SK-N-SH (cell line): Measurements from ENCODE around the gene POP4. TPM values are rescaled to one million over a fixed set of nuclear protein-coding genes. Genes with fewer than 3 reads are reported as not detected.

ENCODE experiments used
- CTCF ChIA-PET: fragments of 300-600, 350-600 bp; formaldehyde crosslinking; extraction: SDS; loops from one replicate; lab custom pipeline; 2021; lab: Yijun Ruan, JAX
- POLR2A ChIA-PET: fragments of 350-600 bp; sonication (Branson Sonifier 250); formaldehyde crosslinking; extraction: SDS; loops from one replicate; lab custom pipeline; 2020; ENCODE audit warnings: antibody characterized with exemption, inconsistent platforms; lab: Yijun Ruan, JAX
- DNase-seq: peaks from one replicate; pipeline ENCODE4 v3.0.0; 2012
- H2AFZ ChIP-seq: fragments of 200-600 bp; sonication (generic); 2 replicates; pipeline ENCODE4 v1.8.1; 2016; ENCODE audit warnings: antibody characterized with exemption, mild to moderate bottlenecking, low read depth
- H3F3A ChIP-seq: fragments of 200-600 bp; sonication (generic); replicated peaks from 2 replicates; pipeline ENCODE3; 2016; ENCODE audit warnings: antibody characterized with exemption, mild to moderate bottlenecking; ENCODE audit not compliant: insufficient read depth
- H3K27ac ChIP-seq, 2 experiments: fragments of 200-500 bp in 1 of 2; fragments of 200-600 bp in 1 of 2; sonication (Bioruptor generic) in 1 of 2; sonication (generic), shearing (Covaris generic) in 1 of 2; 2 replicates each; pipeline versions ENCODE4 v1.5.1 to v1.6.1; 2014 to 2016; ENCODE audit warnings: low read depth in 2 of 2, inconsistent platforms in 1 of 2, low read length in 1 of 2, mild to moderate bottlenecking in 1 of 2, mixed read lengths in 1 of 2
- H3K27me3 ChIP-seq: fragments of 200-600 bp; sonication (generic), shearing (Covaris generic); 2 replicates; pipeline ENCODE4 v1.6.1; 2016; ENCODE audit warnings: mixed run types; ENCODE audit not compliant: insufficient read depth
- H3K36me3 ChIP-seq, 2 experiments: fragments of 200-500 bp in 1 of 2; fragments of 200-600 bp in 1 of 2; sonication (Bioruptor generic) in 1 of 2; sonication (generic) in 1 of 2; replicated peaks in 1 of 2; 2 replicates each; pipeline versions ENCODE3 to v1.5.1; 2014 to 2016; ENCODE audit warnings: low read length in 1 of 2, mild to moderate bottlenecking in 1 of 2; ENCODE audit not compliant: insufficient read depth in 2 of 2, control insufficient read depth in 1 of 2
- H3K4me1 ChIP-seq, 2 experiments: fragments of 200-500 bp in 1 of 2; fragments of 200-600 bp in 1 of 2; sonication (Bioruptor generic) in 1 of 2; sonication (generic), shearing (Covaris generic) in 1 of 2; 2 replicates each; pipeline versions ENCODE4 v1.5.1 to v1.6.1; 2014 to 2016; ENCODE audit warnings: low read depth in 1 of 2, low read length in 1 of 2, mixed run types in 1 of 2; ENCODE audit not compliant: insufficient read depth in 2 of 2, control insufficient read depth in 1 of 2
- H3K4me2 ChIP-seq: fragments of 200-600 bp; sonication (generic), shearing (Covaris generic); 2 replicates; pipeline ENCODE4 v1.6.1; 2017; ENCODE audit warnings: mixed run types
- H3K4me3 ChIP-seq, 2 experiments: fragments of 200-500 bp in 1 of 2; fragments of 200-600 bp in 1 of 2; sonication (Bioruptor generic) in 1 of 2; sonication (generic), shearing (Covaris generic) in 1 of 2; 2 replicates each; pipeline versions ENCODE4 v1.5.1 to v1.8.1; 2014 to 2016; ENCODE audit warnings: low read depth in 2 of 2, inconsistent platforms in 1 of 2, low read length in 1 of 2, mild to moderate bottlenecking in 1 of 2, mixed read lengths in 1 of 2, moderate library complexity in 1 of 2
- H3K79me2 ChIP-seq: fragments of 200-600 bp; sonication (generic); 2 replicates; pipeline ENCODE4 v1.8.1; 2017; ENCODE audit warnings: mild to moderate bottlenecking; ENCODE audit not compliant: insufficient read depth
- H3K9ac ChIP-seq: fragments of 200-600 bp; sonication (generic); 2 replicates; pipeline ENCODE4 v1.6.1; 2017; ENCODE audit warnings: mixed run types
- H3K9me2 ChIP-seq: fragments of 200-600 bp; sonication (generic); 2 replicates; pipeline ENCODE4 v1.6.1; 2017; ENCODE audit warnings: mixed run types
- H3K9me3 ChIP-seq: fragments of 200-600 bp; sonication (generic); 2 replicates; pipeline ENCODE4 v1.6.1; 2017; ENCODE audit warnings: mixed run types, mild to moderate bottlenecking, moderate library complexity
- H4K20me1 ChIP-seq: fragments of 200-600 bp; sonication (generic); 2 replicates; pipeline ENCODE4 v1.6.1; 2017; ENCODE audit warnings: mild to moderate bottlenecking, mixed run types; ENCODE audit not compliant: insufficient read depth
- CHD2 ChIP-seq: fragments of 150-350 bp; IDR thresholded peaks from 2 replicates; pipeline ENCODE4 v1.6.1; 2018; ENCODE audit warnings: low read length; ENCODE audit not compliant: partially characterized antibody
- ELF1 ChIP-seq: IDR thresholded peaks from 2 replicates; pipeline ENCODE4 v1.4.0; 2012
- EZH2phosphoT487 ChIP-seq: fragments of 200-600 bp; sonication (generic); IDR thresholded peaks from 2 replicates; pipeline ENCODE4 v1.6.1; 2017; ENCODE audit warnings: low read depth, mixed run types, mild to moderate bottlenecking, antibody characterized with exemption, moderate library complexity, borderline replicate concordance
- FOSL2 ChIP-seq: IDR thresholded peaks from 2 replicates; pipeline ENCODE4 v1.4.0; 2012; ENCODE audit warnings: low read depth, mild to moderate bottlenecking, moderate library complexity, borderline replicate concordance
- FOXM1 ChIP-seq: IDR thresholded peaks from 2 replicates; pipeline ENCODE4 v1.4.0; 2012; ENCODE audit warnings: low read depth, mild to moderate bottlenecking
- JUND ChIP-seq: IDR thresholded peaks from 2 replicates; pipeline ENCODE4 v1.4.0; 2012
- MEF2A ChIP-seq: IDR thresholded peaks from 2 replicates; pipeline ENCODE4 v1.4.0; 2012; ENCODE audit warnings: low read depth, borderline replicate concordance
- MXI1 ChIP-seq: IDR thresholded peaks from 2 replicates; pipeline ENCODE4 v1.6.1; 2012; ENCODE audit warnings: mild to moderate bottlenecking, low read depth, low read length, improper control_type of control experiment
- NFIC ChIP-seq: IDR thresholded peaks from 2 replicates; pipeline ENCODE4 v1.4.0; 2012; ENCODE audit warnings: borderline replicate concordance
- NRF1 ChIP-seq: IDR thresholded peaks from 2 replicates; pipeline ENCODE4 v1.6.1; 2012; ENCODE audit warnings: low read depth, mild to moderate bottlenecking, low read length
- PBX3 ChIP-seq: IDR thresholded peaks from 2 replicates; pipeline ENCODE4; 2012
- POLR2AphosphoS5 ChIP-seq: IDR thresholded peaks from 2 replicates; pipeline ENCODE4 v1.6.1; 2012; ENCODE audit warnings: low read depth, low read length
- RCOR1 ChIP-seq: fragments of 150-350 bp; IDR thresholded peaks from 2 replicates; pipeline ENCODE4 v1.6.1; 2017; ENCODE audit warnings: antibody characterized with exemption, low read length
- TCF12 ChIP-seq: IDR thresholded peaks from 2 replicates; pipeline ENCODE4 v1.4.0; 2012
- USF1 ChIP-seq: IDR thresholded peaks from 2 replicates; pipeline ENCODE4 v1.4.0; 2012; ENCODE audit warnings: low read depth, borderline replicate concordance
- YY1 ChIP-seq: IDR thresholded peaks from 2 replicates; pipeline ENCODE4 v1.4.0; 2012; ENCODE audit warnings: low read depth, mild to moderate bottlenecking
- WGBS: methylation state at CpG from one replicate; pipeline ENCODE4 v1.1.6; 2017; ENCODE audit warnings: low lambda C conversion rate; 5-methylcytosine and 5-hydroxymethylcytosine counted together
- polyA plus RNA-seq, 3 experiments: library from polyadenylated mRNA; depleted of rRNA; stranded (reverse); fragments of >200 nt; gene quantifications; 2 replicates each; pipeline ENCODE4 v1.2.3, GENCODE V29; 2012
- TF ChIP-seq, protein P1 (sequence below): IDR thresholded peaks from 2 replicates; pipeline ENCODE4 v1.4.0; 2012; ENCODE audit warnings: low read depth
- TF ChIP-seq, protein P2 (sequence below): fragments of 200-600 bp; sonication (generic); IDR thresholded peaks from 2 replicates; pipeline ENCODE4 v1.6.1; 2017; ENCODE audit warnings: antibody characterized with exemption, mild to moderate bottlenecking, moderate library complexity

POP4 gene
- polyA plus RNA-seq, 1 of the 3 experiments (the other 2 are of a cell fraction), result 75.4 TPM

DNA sequence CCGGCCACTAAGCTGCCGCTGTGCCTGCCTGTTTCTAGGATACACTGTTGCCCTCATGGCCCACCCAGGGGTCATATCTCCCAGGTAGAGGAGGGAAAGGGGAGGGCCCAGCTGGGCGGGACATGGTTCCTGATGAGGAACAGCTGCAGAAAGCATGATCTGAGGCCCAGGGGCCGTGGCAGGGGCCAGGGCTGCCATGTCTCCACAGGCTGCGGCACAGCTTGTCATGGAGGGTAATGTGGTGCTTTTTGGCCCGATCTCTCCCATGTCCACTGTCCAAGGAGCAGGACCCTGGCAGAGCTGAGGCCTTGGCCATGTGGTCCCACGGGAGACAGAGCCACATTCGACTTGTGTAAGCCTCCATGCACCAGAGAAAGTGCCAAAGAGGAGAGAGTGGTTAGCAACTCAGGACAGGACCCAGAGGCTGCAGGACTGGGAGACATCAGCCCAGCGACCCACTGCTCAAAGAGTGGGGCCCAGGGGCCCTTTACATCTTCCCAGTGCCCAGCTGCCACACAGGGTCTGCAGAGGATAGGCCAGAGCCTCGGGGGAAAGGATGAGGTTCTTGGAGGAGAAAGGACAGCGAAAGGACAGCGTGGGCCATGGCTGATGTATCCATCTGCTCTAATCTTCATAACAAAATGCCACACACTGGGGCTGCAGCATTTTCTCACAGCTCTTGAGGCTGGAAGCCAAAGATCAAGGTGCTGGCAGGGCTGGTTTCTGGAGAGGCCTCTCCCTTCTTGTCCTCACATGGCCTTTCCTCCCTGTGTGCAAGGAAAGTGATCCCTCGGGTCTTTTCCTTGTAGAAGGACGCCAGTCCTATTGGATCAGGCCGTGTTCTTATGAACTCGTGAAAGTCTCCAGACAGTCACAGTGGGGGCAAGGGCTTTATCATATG lies 11.5 kb downstream of the POP4 start:
- no peak for TF ChIP-seq ELF1
- no peak for TF ChIP-seq NRF1
- no peak for TF ChIP-seq TCF12
- no peak for TF ChIP-seq RCOR1
- Histone ChIP-seq H3K9me3 (no peaks in the 10 kb centered on the region), H4K20me1 (no peaks in the 10 kb centered on the region), H3K4me3 (no peak overlapping the region), H3K36me3 (peaks cover 1 to 32% of the 10 kb centered on the region in 2 experiments), H3K9me2 (no peaks in the 10 kb centered on the region), H3K4me2 (no peak overlapping the region), H3K4me1 (no peaks in the 10 kb centered on the region), H3K27me3 (no peaks in the 10 kb centered on the region; the same call in 1 of the 2 replicates), H2AFZ (no peak overlapping the region), H3K9ac (no peak overlapping the region), H3K79me2 (no peaks in the 10 kb centered on the region), H3K27ac (no peak overlapping the region), H3F3A (no peaks in the 10 kb centered on the region)
- POLR2A ChIA-PET, result no interaction called here
- no peak for DNase-seq
- CTCF ChIA-PET, result interaction anchor here (1.0 to 2.5 kb wide), 2 partner anchors 77 to 99 kb away, joined by 6 to 9 read pairs; no protein-coding TSS in a partner anchor
- 53% methylated on average over 15 of the region's 16 CpGs for WGBS

- no peak for DNase-seq
- 40% methylated on average over 5 of the region's 7 CpGs for WGBS
- POLR2A ChIA-PET, result interaction anchor here (1.1 kb wide), 1 partner anchor 12 kb away, joined by 3 read pairs; the partner anchor contains the start of gene POP4
- Histone ChIP-seq H3K4me1 (no peaks in the 10 kb centered on the region), H3K4me3 (no peak overlapping the region), H3F3A (no peaks in the 10 kb centered on the region), H3K27me3 (no peaks in the 10 kb centered on the region; the same call in 1 of the 2 replicates), H3K9me3 (no peaks in the 10 kb centered on the region), H4K20me1 (no peaks in the 10 kb centered on the region), H3K9me2 (no peaks in the 10 kb centered on the region), H3K36me3 (peaks cover 0 to 23% of the 10 kb centered on the region in 2 experiments), H3K79me2 (no peaks in the 10 kb centered on the region), H3K27ac (no peak overlapping the region), H3K9ac (no peak overlapping the region), H2AFZ (no peak overlapping the region), H3K4me2 (no peak overlapping the region)
- CTCF ChIA-PET, result interaction anchor here (2.1 to 2.6 kb wide), 3 partner anchors 8 to 98 kb away, joined by 9 to 25 read pairs (median 9); no protein-coding TSS in a partner anchor
- TF ChIP-seq, protein P1, sequence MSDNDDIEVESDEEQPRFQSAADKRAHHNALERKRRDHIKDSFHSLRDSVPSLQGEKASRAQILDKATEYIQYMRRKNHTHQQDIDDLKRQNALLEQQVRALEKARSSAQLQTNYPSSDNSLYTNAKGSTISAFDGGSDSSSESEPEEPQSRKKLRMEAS, result no peak
- no peak for TF ChIP-seq NFIC
- TF ChIP-seq, protein P2, sequence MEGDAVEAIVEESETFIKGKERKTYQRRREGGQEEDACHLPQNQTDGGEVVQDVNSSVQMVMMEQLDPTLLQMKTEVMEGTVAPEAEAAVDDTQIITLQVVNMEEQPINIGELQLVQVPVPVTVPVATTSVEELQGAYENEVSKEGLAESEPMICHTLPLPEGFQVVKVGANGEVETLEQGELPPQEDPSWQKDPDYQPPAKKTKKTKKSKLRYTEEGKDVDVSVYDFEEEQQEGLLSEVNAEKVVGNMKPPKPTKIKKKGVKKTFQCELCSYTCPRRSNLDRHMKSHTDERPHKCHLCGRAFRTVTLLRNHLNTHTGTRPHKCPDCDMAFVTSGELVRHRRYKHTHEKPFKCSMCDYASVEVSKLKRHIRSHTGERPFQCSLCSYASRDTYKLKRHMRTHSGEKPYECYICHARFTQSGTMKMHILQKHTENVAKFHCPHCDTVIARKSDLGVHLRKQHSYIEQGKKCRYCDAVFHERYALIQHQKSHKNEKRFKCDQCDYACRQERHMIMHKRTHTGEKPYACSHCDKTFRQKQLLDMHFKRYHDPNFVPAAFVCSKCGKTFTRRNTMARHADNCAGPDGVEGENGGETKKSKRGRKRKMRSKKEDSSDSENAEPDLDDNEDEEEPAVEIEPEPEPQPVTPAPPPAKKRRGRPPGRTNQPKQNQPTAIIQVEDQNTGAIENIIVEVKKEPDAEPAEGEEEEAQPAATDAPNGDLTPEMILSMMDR, result no peak
- no peak for TF ChIP-seq EZH2phosphoT487
- TF ChIP-seq YY1, result no peak
- TF ChIP-seq NRF1, result no peak
- no peak for TF ChIP-seq PBX3
- TF ChIP-seq CHD2, result no peak
- no peak for TF ChIP-seq RCOR1
- no peak for TF ChIP-seq MXI1
- no peak for TF ChIP-seq POLR2AphosphoS5
- no peak for TF ChIP-seq FOSL2
- no peak for TF ChIP-seq MEF2A
- TF ChIP-seq JUND, result no peak
- TF ChIP-seq FOXM1, result no peak
- no peak for TF ChIP-seq USF1
These were observed 12.4 kb downstream of the POP4 start for GRCh38 chr19:29618434-29618833.
